GM23248 (cell line): ENCODE results near the gene CACNA1B. TPM values are rescaled to one million over a fixed set of nuclear protein-coding genes. Genes with fewer than 3 reads are reported as not detected.
"Not testable (repeated sequence)": the region's sequence is repeated elsewhere in the genome, so short reads cannot be mapped to it uniquely, and the experiment has no call there.

Experiments
- DNase-seq: peaks from one replicate; pipeline ENCODE4 v3.0.0-alpha.2; 2015
- H2AFZ ChIP-seq: fragments of 200-600 bp; sonication (generic); 2 replicates; pipeline ENCODE4 v1.6.1; 2016; ENCODE audit warnings: antibody characterized with exemption
- H3F3A ChIP-seq: fragments of 200-600 bp; sonication (generic); 2 replicates; pipeline ENCODE4 v1.6.1; 2016; ENCODE audit warnings: mild to moderate bottlenecking, antibody characterized with exemption, mixed run types; ENCODE audit not compliant: insufficient read depth
- H3K27ac ChIP-seq: fragments of 200-600 bp; sonication (generic); 2 replicates; pipeline ENCODE4 v1.5.1; 2016; ENCODE audit warnings: mild to moderate bottlenecking
- H3K27me3 ChIP-seq: fragments of 200-600 bp; sonication (generic); replicated peaks from 2 replicates; pipeline ENCODE4 v1.6.1; 2016; ENCODE audit warnings: mild to moderate bottlenecking; ENCODE audit not compliant: insufficient read depth
- H3K36me3 ChIP-seq: fragments of 200-600 bp; sonication (generic); 2 replicates; pipeline ENCODE4 v1.6.1; 2016; ENCODE audit warnings: low read depth, mild to moderate bottlenecking
- H3K4me1 ChIP-seq: fragments of 200-600 bp; sonication (generic); 2 replicates; pipeline ENCODE4 v1.6.1; 2016; ENCODE audit warnings: mild to moderate bottlenecking; ENCODE audit not compliant: insufficient read depth
- H3K4me2 ChIP-seq: fragments of 200-600 bp; sonication (generic); one replicate; pipeline ENCODE4 v1.6.1; 2016; ENCODE audit warnings: mild to moderate bottlenecking; ENCODE audit not compliant: unreplicated experiment
- H3K4me3 ChIP-seq: fragments of 200-600 bp; sonication (generic); 2 replicates; pipeline ENCODE4 v1.5.1; 2016; ENCODE audit warnings: mild to moderate bottlenecking
- H3K79me2 ChIP-seq: fragments of 200-600 bp; sonication (generic); 2 replicates; pipeline ENCODE4 v1.6.1; 2016; ENCODE audit warnings: mild to moderate bottlenecking; ENCODE audit not compliant: insufficient read depth
- H3K9ac ChIP-seq: fragments of 200-600 bp; sonication (generic); 2 replicates; pipeline ENCODE4 v1.6.1; 2016; ENCODE audit warnings: mild to moderate bottlenecking
- H3K9me2 ChIP-seq: fragments of 200-600 bp; sonication (generic); 2 replicates; pipeline ENCODE4 v1.6.1; 2016; ENCODE audit warnings: mixed run types, mild to moderate bottlenecking, moderate library complexity; ENCODE audit not compliant: insufficient read depth
- H3K9me3 ChIP-seq: fragments of 200-600 bp; sonication (generic); one replicate; pipeline ENCODE4 v1.6.1; 2017; ENCODE audit warnings: low read depth
- H4K20me1 ChIP-seq: fragments of 200-600 bp; sonication (generic); 2 replicates; pipeline ENCODE4 v1.6.0; 2016; ENCODE audit not compliant: insufficient read depth
- WGBS, 2 experiments: methylation state at CpG; one replicate each; pipeline ENCODE4 v1.1.6; 2015 to 2017; ENCODE audit warnings: low lambda C conversion rate in 2 of 2, low coverage in 1 of 2; ENCODE audit errors: missing lambda C conversion rate in 2 of 2; 5-methylcytosine and 5-hydroxymethylcytosine counted together
- in situ Hi-C: fragments of 300-500 bp; cut with MboI; formaldehyde crosslinking; loops from 2 replicates; pipeline ENCODE4 v1.15.0; 2020
- polyA plus RNA-seq: library from polyadenylated mRNA; unstranded; fragments of >200 nt; fragmentation: Nextera tagmentation; extraction: Ambion mirVana; gene quantifications from 2 replicates; pipeline ENCODE4 v1.2.1, GENCODE V29; 2016
- total RNA-seq: library from RNA; depleted of rRNA; stranded (reverse); fragments of >200 nt; shearing (Covaris generic); gene quantifications from 2 replicates; pipeline ENCODE4 v1.2.3, GENCODE V29; 2014

CACNA1B gene
- total and polyA plus RNA-seq, 2 experiments from 2014 or later = not detected

DNA sequence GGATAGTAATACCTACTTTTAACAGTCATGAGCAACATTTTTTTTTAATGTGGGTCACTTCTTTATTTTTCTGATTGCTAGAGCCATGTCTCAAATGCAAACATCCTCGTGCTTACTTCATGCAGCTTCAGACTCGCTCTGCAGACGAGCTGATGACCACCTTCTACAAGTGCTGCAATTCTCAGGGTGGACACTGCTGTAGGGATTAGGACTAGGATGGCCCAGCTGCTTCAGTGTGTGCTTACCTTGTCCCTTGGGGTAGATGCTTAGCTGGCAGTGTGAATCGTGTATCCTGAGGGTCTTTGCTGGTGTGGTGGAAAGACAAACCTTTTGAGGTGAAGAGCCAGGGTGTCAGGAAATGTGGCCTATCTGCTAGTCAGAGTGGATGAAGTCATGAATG lies 251.7 kb downstream of the CACNA1B start:
- H3K9me2 ChIP-seq, H3K4me3 ChIP-seq, H3K36me3 ChIP-seq, DNase-seq, H3K4me2 ChIP-seq, H3F3A ChIP-seq, H2AFZ ChIP-seq, H3K9me3 ChIP-seq, H3K27ac ChIP-seq, H3K4me1 ChIP-seq, H3K9ac ChIP-seq, in situ Hi-C loops, H3K27me3 ChIP-seq, H4K20me1 ChIP-seq, H3K79me2 ChIP-seq: not testable (repeated sequence)
- WGBS, 2 experiments = 62 to 74% methylated on average over 4 of the region's 4 CpGs

GRCh38 chr9:138132946-138133705 lies 255.5 kb downstream of the CACNA1B start:
- H3K4me3 ChIP-seq, H3K9me3 ChIP-seq, DNase-seq, H3K27ac ChIP-seq, H3K36me3 ChIP-seq, H3K9me2 ChIP-seq, H3K79me2 ChIP-seq, H4K20me1 ChIP-seq, H3F3A ChIP-seq, in situ Hi-C loops, H3K4me2 ChIP-seq, H3K4me1 ChIP-seq, H2AFZ ChIP-seq, H3K9ac ChIP-seq, H3K27me3 ChIP-seq: not testable (repeated sequence)
- WGBS, 2 experiments = 45% methylated on average over 15 of the region's 15 CpGs

DNA sequence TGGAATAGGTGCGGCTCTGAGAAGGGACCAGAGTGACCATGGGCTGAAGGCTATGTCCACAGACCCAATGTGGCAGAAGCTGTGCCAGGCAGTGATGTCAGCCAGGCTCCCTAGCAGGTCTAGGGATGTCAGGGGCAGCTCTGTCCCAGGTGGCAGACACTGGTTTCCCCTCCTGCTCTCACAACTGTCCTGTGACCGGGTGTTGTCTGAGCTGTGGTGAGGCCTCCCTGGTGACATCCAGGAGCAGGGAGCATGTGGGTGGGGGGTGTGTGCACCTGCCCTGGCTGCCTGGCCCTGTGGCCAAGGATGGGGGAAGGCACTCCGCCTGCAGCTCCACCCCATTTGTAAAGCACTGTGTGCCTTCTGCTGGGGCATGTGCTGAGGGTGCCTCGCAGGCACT lies 257.0 kb downstream of the CACNA1B start:
- H3K4me2 ChIP-seq, H2AFZ ChIP-seq, H3K27ac ChIP-seq, H4K20me1 ChIP-seq, H3K36me3 ChIP-seq, in situ Hi-C loops, H3F3A ChIP-seq, H3K4me3 ChIP-seq, DNase-seq, H3K4me1 ChIP-seq, H3K9me3 ChIP-seq, H3K79me2 ChIP-seq, H3K9me2 ChIP-seq, H3K9ac ChIP-seq, H3K27me3 ChIP-seq: not testable (repeated sequence)
- whole genome bisulfite sequencing, 2 experiments = 28 to 46% methylated on average over 3 to 4 of the region's 4 CpGs

GRCh38 chr9:138139096-138139495 lies 261.5 kb downstream of the CACNA1B start:
- DNase-seq, H4K20me1 ChIP-seq, H2AFZ ChIP-seq, H3K27ac ChIP-seq, H3K9ac ChIP-seq, H3K4me1 ChIP-seq, H3K4me2 ChIP-seq, H3K36me3 ChIP-seq, H3K79me2 ChIP-seq, in situ Hi-C loops, H3K9me2 ChIP-seq, H3F3A ChIP-seq, H3K4me3 ChIP-seq, H3K9me3 ChIP-seq, H3K27me3 ChIP-seq: not testable (repeated sequence)
- 56 to 70% methylated on average over 13 of the region's 14 CpGs for WGBS, 2 experiments

DNA sequence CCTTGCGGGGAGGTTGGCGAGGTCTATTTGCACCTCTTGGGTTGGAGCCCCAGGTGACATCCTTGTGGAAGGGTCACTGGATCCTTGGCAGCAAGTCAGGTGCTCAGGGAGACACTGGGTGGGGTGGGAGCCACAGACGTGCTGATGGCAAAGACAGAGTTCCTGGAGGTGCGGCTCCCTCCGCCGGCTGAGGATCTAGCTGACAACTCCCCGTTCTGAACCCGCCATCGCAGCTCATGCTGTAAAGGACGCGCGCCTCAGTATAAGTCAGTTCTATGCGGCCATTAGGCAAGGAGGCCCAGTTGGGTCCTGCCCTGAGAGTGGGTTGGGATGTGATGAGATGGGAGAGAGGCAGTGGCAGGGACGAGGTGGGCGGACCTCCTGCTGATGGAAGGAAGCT lies 263.4 kb downstream of the CACNA1B start:
- H3K4me1 ChIP-seq, H3F3A ChIP-seq, H2AFZ ChIP-seq, H3K4me2 ChIP-seq, H3K27ac ChIP-seq, DNase-seq, H3K9me3 ChIP-seq, H3K4me3 ChIP-seq, H3K9me2 ChIP-seq, in situ Hi-C loops, H3K9ac ChIP-seq, H3K27me3 ChIP-seq, H3K36me3 ChIP-seq, H4K20me1 ChIP-seq, H3K79me2 ChIP-seq: not testable (repeated sequence)
- WGBS, 2 experiments = 68 to 83% methylated on average over 12 to 15 of the region's 15 CpGs

DNA sequence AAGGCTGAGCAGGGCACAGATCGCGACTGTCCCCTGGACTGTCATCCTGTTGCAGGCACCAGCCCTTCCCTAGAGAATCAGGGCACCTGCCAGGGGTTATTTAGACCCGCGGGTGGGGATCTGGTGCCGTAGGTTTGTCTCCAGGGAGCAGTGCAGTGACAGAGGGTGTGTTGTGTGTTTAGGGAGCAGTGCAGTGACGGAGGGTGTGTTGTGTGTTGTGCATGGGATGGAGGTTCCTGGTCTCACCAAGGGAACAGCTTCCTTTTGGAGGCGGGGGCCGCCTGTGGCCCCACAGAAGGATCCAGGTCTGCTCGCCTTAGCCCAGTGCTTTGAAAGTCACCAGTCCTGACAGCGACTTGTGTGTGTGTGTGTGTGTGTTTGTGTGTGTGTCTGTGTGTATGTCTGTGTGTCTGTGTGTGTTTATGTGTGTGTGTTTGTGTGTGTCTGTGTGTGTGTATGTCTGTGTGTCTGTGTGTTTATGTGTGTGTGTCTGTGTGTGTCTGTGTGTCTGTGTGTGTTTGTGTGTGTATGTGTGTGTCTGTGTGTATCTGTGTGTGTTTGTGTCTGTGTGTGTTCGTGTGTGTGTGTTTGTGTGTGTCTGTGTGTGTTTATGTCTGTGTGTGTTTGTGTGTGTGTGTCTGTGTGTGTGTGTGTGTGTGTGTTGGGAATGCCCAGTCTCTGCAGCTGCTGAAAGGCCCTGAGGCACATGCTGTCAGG lies 265.1 kb downstream of the CACNA1B start:
- 47 to 61% methylated on average over 10 to 11 of the region's 11 CpGs for WGBS, 2 experiments
- DNase-seq, in situ Hi-C loops, H3K27ac ChIP-seq, H3K4me2 ChIP-seq, H3K36me3 ChIP-seq, H3K9me2 ChIP-seq, H2AFZ ChIP-seq, H4K20me1 ChIP-seq, H3K9ac ChIP-seq, H3F3A ChIP-seq, H3K4me1 ChIP-seq, H3K79me2 ChIP-seq, H3K4me3 ChIP-seq, H3K9me3 ChIP-seq, H3K27me3 ChIP-seq: not testable (repeated sequence)

GRCh38 chr9:138143491-138143890 lies 265.9 kb downstream of the CACNA1B start:
- WGBS, 2 experiments = 33 to 43% methylated on average over 7 of the region's 7 CpGs
- H3F3A ChIP-seq, H3K9ac ChIP-seq, H3K4me3 ChIP-seq, H3K4me2 ChIP-seq, H3K27me3 ChIP-seq, H3K9me2 ChIP-seq, H3K27ac ChIP-seq, H3K36me3 ChIP-seq, H3K4me1 ChIP-seq, H4K20me1 ChIP-seq, DNase-seq, H3K79me2 ChIP-seq, H2AFZ ChIP-seq, H3K9me3 ChIP-seq, in situ Hi-C loops: not testable (repeated sequence)
